Neuronal stem cell (in vitro differentiated cells): Measurements from ENCODE around the gene IFT81.
"Not testable (repeated sequence)": the region's sequence is repeated elsewhere in the genome, so short reads cannot be mapped to it uniquely, and the experiment has no call there.

Source experiments
- DNase-seq: peaks from one replicate; pipeline ENCODE4 v3.0.0-alpha.2; 2013; ENCODE audit warnings: low spot score
- H2AFZ ChIP-seq: one replicate; pipeline ENCODE4 v1.6.1; 2013; ENCODE audit warnings: mild to moderate bottlenecking, low read length, inconsistent platforms
- H2AK5ac ChIP-seq: 2 replicates; pipeline ENCODE4 v1.6.1; 2013; ENCODE audit warnings: low read depth, mild to moderate bottlenecking, inconsistent platforms, low read length, moderate library complexity, mixed read lengths
- H2BK120ac ChIP-seq: 2 replicates; pipeline ENCODE4 v1.6.1; 2013; ENCODE audit warnings: low read depth, mild to moderate bottlenecking, inconsistent platforms, low read length, moderate library complexity, mixed read lengths
- H2BK12ac ChIP-seq: one replicate; pipeline ENCODE4 v1.6.1; 2013; ENCODE audit warnings: low read length, inconsistent platforms
- H2BK15ac ChIP-seq: 2 replicates; pipeline ENCODE4 v1.6.1; 2013; ENCODE audit warnings: mild to moderate bottlenecking, low read length, inconsistent platforms, mixed read lengths
- H2BK5ac ChIP-seq: one replicate; pipeline ENCODE4 v1.6.1; 2013; ENCODE audit warnings: inconsistent platforms, mild to moderate bottlenecking, low read length, moderate library complexity
- H3K14ac ChIP-seq: one replicate; pipeline ENCODE4 v1.6.1; 2013; ENCODE audit warnings: low read length, inconsistent platforms
- H3K18ac ChIP-seq: 2 replicates; pipeline ENCODE4 v1.6.1; 2013; ENCODE audit warnings: low read length, inconsistent platforms
- H3K23ac ChIP-seq: 2 replicates; pipeline ENCODE4 v1.6.1; 2013; ENCODE audit warnings: low read depth, mild to moderate bottlenecking, mixed read lengths, low read length, inconsistent platforms; ENCODE audit not compliant: poor library complexity
- H3K27ac ChIP-seq: replicated peaks from 3 replicates; pipeline ENCODE4 v1.5.1; 2013; ENCODE audit warnings: low read length, inconsistent platforms
- H3K27me3 ChIP-seq, 3 experiments: 2 replicates each; pipeline ENCODE4 v1.6.1; 2013; ENCODE audit warnings: low read length in 3 of 3, mild to moderate bottlenecking in 2 of 3, inconsistent platforms in 1 of 3, low read depth in 1 of 3, mixed read lengths in 1 of 3, moderate library complexity in 1 of 3; ENCODE audit not compliant: control insufficient read depth in 3 of 3, insufficient read depth in 3 of 3
- H3K36me3 ChIP-seq, 2 donors: replicated peaks in 1 of 2; 2 replicates each; pipeline ENCODE4 v1.6.1; 2013; ENCODE audit warnings: low read length in 2 of 2; ENCODE audit not compliant: control insufficient read depth in 2 of 2, insufficient read depth in 2 of 2
- H3K4ac ChIP-seq: 2 replicates; pipeline ENCODE4 v1.6.1; 2013; ENCODE audit warnings: inconsistent platforms, mild to moderate bottlenecking, low read length, moderate library complexity
- H3K4me1 ChIP-seq, 2 donors: 1 replicate in 1 of 2; 2 replicates in 1 of 2; pipeline ENCODE4 v1.6.1; 2013; ENCODE audit warnings: low read length in 2 of 2, low read depth in 1 of 2; ENCODE audit not compliant: control insufficient read depth in 2 of 2, insufficient read depth in 1 of 2
- H3K4me2 ChIP-seq: one replicate; pipeline ENCODE4 v1.6.1; 2013; ENCODE audit warnings: mild to moderate bottlenecking, low read length, inconsistent platforms; ENCODE audit not compliant: insufficient read depth, poor library complexity, severe bottlenecking
- H3K4me3 ChIP-seq, 2 donors: 2 replicates each; pipeline ENCODE4 v1.5.1; 2013; ENCODE audit warnings: low read length in 2 of 2, mild to moderate bottlenecking in 2 of 2, inconsistent platforms in 1 of 2, moderate library complexity in 1 of 2
- H3K79me1 ChIP-seq: one replicate; pipeline ENCODE4 v1.6.1; 2013; ENCODE audit warnings: low read depth, mild to moderate bottlenecking, inconsistent platforms, low read length, moderate library complexity
- H3K9ac ChIP-seq: one replicate; pipeline ENCODE4 v1.6.1; 2013; ENCODE audit warnings: mild to moderate bottlenecking, low read depth, low read length, inconsistent platforms; ENCODE audit not compliant: poor library complexity
- H3K9me3 ChIP-seq, 2 donors: replicated peaks in 1 of 2; 2 replicates each; pipeline versions ENCODE3 to v1.6.1; 2013; ENCODE audit warnings: low read length in 2 of 2, mild to moderate bottlenecking in 2 of 2, inconsistent platforms in 1 of 2, low read depth in 1 of 2, mixed read lengths in 1 of 2, moderate library complexity in 1 of 2; ENCODE audit not compliant: control insufficient read depth in 2 of 2, insufficient read depth in 1 of 2
- H4K8ac ChIP-seq: one replicate; pipeline ENCODE4 v1.6.1; 2013; ENCODE audit warnings: low read depth, mild to moderate bottlenecking, inconsistent platforms, low read length, moderate library complexity
- H4K91ac ChIP-seq: one replicate; pipeline ENCODE4 v1.6.1; 2013; ENCODE audit warnings: low read length, low read depth, mild to moderate bottlenecking, inconsistent platforms; ENCODE audit not compliant: poor library complexity
- WGBS, 2 donors: extraction: QIAGEN DNeasy Blood & Tissue Kit; methylation state at CpG; one replicate each; pipeline ENCODE4 v1.1.7; 2013; ENCODE audit warnings: missing lambda C conversion rate in 2 of 2, mixed read lengths in 1 of 2; ENCODE audit not compliant: insufficient read length in 2 of 2, insufficient replicate concordance in 1 of 2; ENCODE audit errors: extremely low coverage in 2 of 2; 5-methylcytosine and 5-hydroxymethylcytosine counted together

Gene IFT81

GRCh38 chr12:110117210-110117609, 6.9 kb upstream of the IFT81 start:
- not testable (repeated sequence) for H3K79me1 ChIP-seq, H3K14ac ChIP-seq, H2BK12ac ChIP-seq, H3K27ac ChIP-seq, H2AFZ ChIP-seq, H3K9me3 ChIP-seq, H2BK15ac ChIP-seq, H3K4ac ChIP-seq, DNase-seq, H3K18ac ChIP-seq, H3K36me3 ChIP-seq, H3K4me3 ChIP-seq, H4K91ac ChIP-seq, H2AK5ac ChIP-seq, H2BK120ac ChIP-seq, H4K8ac ChIP-seq, H3K23ac ChIP-seq, H3K9ac ChIP-seq, H2BK5ac ChIP-seq, H3K4me2 ChIP-seq, H3K4me1 ChIP-seq
- H3K27me3 ChIP-seq, result peaks cover 0 to 12% (median 0%) of the 10 kb centered on the region in 3 experiments
- no CpG with 5 or more reads among the region's 8 CpGs for WGBS, 2 donors

GRCh38 chr12:110117956-110118685, 6.0 kb upstream of the IFT81 start:
- H3K36me3 ChIP-seq, result no peaks in the 10 kb centered on the region
- no peak overlapping the region for H3K4ac ChIP-seq
- H3K4me2 ChIP-seq, result no peak overlapping the region
- DNase-seq, result no peak
- no CpG with 5 or more reads among the region's 7 CpGs for WGBS, 2 donors
- H3K79me1 ChIP-seq, result no peaks in the 10 kb centered on the region
- H2AK5ac ChIP-seq, result no peak overlapping the region
- H2BK12ac ChIP-seq, result no peak overlapping the region
- H3K4me3 ChIP-seq, result no peak overlapping the region
- H2BK5ac ChIP-seq, result no peak overlapping the region
- no peaks in the 10 kb centered on the region for H3K4me1 ChIP-seq
- H3K27ac ChIP-seq, result no peak overlapping the region
- H3K27me3 ChIP-seq, result peaks cover 0 to 21% (median 0%) of the 10 kb centered on the region in 3 experiments
- H4K91ac ChIP-seq, result no peak overlapping the region
- no peak overlapping the region for H2BK120ac ChIP-seq
- no peak overlapping the region for H3K9ac ChIP-seq
- H4K8ac ChIP-seq, result no peak overlapping the region
- no peak overlapping the region for H3K23ac ChIP-seq
- no peak overlapping the region for H2AFZ ChIP-seq
- no peak overlapping the region for H3K18ac ChIP-seq
- H3K14ac ChIP-seq, result no peak overlapping the region
- H2BK15ac ChIP-seq, result no peak overlapping the region
- no peaks in the 10 kb centered on the region for H3K9me3 ChIP-seq

GRCh38 chr12:110122929-110123328, 1.2 kb upstream of the IFT81 start:
- H2BK12ac ChIP-seq, result no peak overlapping the region
- no peak overlapping the region for H2AFZ ChIP-seq
- no peak overlapping the region for H3K9ac ChIP-seq
- H3K4me2 ChIP-seq, result no peak overlapping the region
- no peaks in the 10 kb centered on the region for H3K79me1 ChIP-seq
- peaks cover 4 to 14% of the 10 kb centered on the region in 2 donors for H3K36me3 ChIP-seq
- no peak overlapping the region for H2BK15ac ChIP-seq
- H2AK5ac ChIP-seq, result no peak overlapping the region
- no peak overlapping the region for H4K8ac ChIP-seq
- DNase-seq, result no peak
- H3K9me3 ChIP-seq, result no peaks in the 10 kb centered on the region
- no peak overlapping the region for H2BK120ac ChIP-seq
- no peak overlapping the region for H3K18ac ChIP-seq
- H3K27ac ChIP-seq, result no peak overlapping the region
- no peak overlapping the region for H3K4me3 ChIP-seq
- no peak overlapping the region for H2BK5ac ChIP-seq
- H3K27me3 ChIP-seq, result peaks cover 0 to 28% (median 0%) of the 10 kb centered on the region in 3 experiments
- H3K4me1 ChIP-seq, result peaks cover 4 to 5% of the 10 kb centered on the region in 2 donors
- H3K14ac ChIP-seq, result no peak overlapping the region
- no CpG with 5 or more reads among the region's 4 CpGs for WGBS, 2 donors
- H3K4ac ChIP-seq, result no peak overlapping the region
- H3K23ac ChIP-seq, result no peak overlapping the region
- H4K91ac ChIP-seq, result no peak overlapping the region

GRCh38 chr12:110123919-110124268, 263 bp upstream of the IFT81 start:
- Histone ChIP-seq H3K4me1 (peaks cover 4 to 5% of the 10 kb centered on the region in 2 donors), H3K4ac (no peak overlapping the region), H2AFZ (peak overlapping the region; percentile 16), H3K18ac (no peak overlapping the region), H3K27me3 (peaks cover 0 to 24% (median 0%) of the 10 kb centered on the region in 3 experiments), H3K9me3 (no peaks in the 10 kb centered on the region), H2BK120ac (no peak overlapping the region), H3K23ac (no peak overlapping the region), H2AK5ac (no peak overlapping the region), H3K9ac (no peak overlapping the region), H2BK15ac (no peak overlapping the region), H3K4me3 (peak overlapping the region in 1 of 2 donors; percentile 29), H4K8ac (no peak overlapping the region), H2BK5ac (no peak overlapping the region), H3K79me1 (no peaks in the 10 kb centered on the region), H3K27ac (no peak overlapping the region), H3K36me3 (peaks cover 8 to 24% of the 10 kb centered on the region in 2 donors), H4K91ac (no peak overlapping the region), H3K4me2 (no peak overlapping the region), H2BK12ac (no peak overlapping the region), H3K14ac (no peak overlapping the region)
- WGBS, 2 donors, result no CpG with 5 or more reads among the region's 32 CpGs
- DNase-seq, result no peak
